ENCODE measurements around the gene KSR1.

- TF ChIP-seq, protein P1, sequence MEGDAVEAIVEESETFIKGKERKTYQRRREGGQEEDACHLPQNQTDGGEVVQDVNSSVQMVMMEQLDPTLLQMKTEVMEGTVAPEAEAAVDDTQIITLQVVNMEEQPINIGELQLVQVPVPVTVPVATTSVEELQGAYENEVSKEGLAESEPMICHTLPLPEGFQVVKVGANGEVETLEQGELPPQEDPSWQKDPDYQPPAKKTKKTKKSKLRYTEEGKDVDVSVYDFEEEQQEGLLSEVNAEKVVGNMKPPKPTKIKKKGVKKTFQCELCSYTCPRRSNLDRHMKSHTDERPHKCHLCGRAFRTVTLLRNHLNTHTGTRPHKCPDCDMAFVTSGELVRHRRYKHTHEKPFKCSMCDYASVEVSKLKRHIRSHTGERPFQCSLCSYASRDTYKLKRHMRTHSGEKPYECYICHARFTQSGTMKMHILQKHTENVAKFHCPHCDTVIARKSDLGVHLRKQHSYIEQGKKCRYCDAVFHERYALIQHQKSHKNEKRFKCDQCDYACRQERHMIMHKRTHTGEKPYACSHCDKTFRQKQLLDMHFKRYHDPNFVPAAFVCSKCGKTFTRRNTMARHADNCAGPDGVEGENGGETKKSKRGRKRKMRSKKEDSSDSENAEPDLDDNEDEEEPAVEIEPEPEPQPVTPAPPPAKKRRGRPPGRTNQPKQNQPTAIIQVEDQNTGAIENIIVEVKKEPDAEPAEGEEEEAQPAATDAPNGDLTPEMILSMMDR (conservative IDR thresholded peaks at IDR 0.05; ENCODE audit: low read depth in 2 of 2): no peak
- TF ChIP-seq, protein P2, sequence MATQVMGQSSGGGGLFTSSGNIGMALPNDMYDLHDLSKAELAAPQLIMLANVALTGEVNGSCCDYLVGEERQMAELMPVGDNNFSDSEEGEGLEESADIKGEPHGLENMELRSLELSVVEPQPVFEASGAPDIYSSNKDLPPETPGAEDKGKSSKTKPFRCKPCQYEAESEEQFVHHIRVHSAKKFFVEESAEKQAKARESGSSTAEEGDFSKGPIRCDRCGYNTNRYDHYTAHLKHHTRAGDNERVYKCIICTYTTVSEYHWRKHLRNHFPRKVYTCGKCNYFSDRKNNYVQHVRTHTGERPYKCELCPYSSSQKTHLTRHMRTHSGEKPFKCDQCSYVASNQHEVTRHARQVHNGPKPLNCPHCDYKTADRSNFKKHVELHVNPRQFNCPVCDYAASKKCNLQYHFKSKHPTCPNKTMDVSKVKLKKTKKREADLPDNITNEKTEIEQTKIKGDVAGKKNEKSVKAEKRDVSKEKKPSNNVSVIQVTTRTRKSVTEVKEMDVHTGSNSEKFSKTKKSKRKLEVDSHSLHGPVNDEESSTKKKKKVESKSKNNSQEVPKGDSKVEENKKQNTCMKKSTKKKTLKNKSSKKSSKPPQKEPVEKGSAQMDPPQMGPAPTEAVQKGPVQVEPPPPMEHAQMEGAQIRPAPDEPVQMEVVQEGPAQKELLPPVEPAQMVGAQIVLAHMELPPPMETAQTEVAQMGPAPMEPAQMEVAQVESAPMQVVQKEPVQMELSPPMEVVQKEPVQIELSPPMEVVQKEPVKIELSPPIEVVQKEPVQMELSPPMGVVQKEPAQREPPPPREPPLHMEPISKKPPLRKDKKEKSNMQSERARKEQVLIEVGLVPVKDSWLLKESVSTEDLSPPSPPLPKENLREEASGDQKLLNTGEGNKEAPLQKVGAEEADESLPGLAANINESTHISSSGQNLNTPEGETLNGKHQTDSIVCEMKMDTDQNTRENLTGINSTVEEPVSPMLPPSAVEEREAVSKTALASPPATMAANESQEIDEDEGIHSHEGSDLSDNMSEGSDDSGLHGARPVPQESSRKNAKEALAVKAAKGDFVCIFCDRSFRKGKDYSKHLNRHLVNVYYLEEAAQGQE (IDR thresholded peaks at IDR 0.05; ENCODE audit: unreplicated experiment): no peak
- TF ChIP-seq EZH2 (IDR thresholded peaks at IDR 0.05; ENCODE audit: low read depth, unreplicated experiment) (no peak), POLR2AphosphoS5 (IDR thresholded peaks at IDR 0.05; ENCODE audit: low read depth) (no peak), ETS1 (IDR thresholded peaks at IDR 0.05) (no peak), EZH2phosphoT487 (IDR thresholded peaks at IDR 0.05; ENCODE audit: unreplicated experiment) (no peak), ZNF462 (CRISPR knock-in tag; IDR thresholded peaks at IDR 0.05) (no peak), CREB1 (CRISPR knock-in tag; IDR thresholded peaks at IDR 0.05; ENCODE audit: low read depth) (no peak)
Measured at GRCh38 chr17:27417596-27418365, 38.5 kb upstream of the KSR1 start.
